SK-N-SH (cell line): ENCODE data around the gene PSMB1. TPM values are rescaled to one million over a fixed set of nuclear protein-coding genes. Genes with fewer than 3 reads are reported as not detected.

Source experiments
- CTCF ChIA-PET: fragments of 300-600, 350-600 bp; formaldehyde crosslinking; extraction: SDS; loops from one replicate; lab custom pipeline; 2021; lab: Yijun Ruan, JAX
- POLR2A ChIA-PET: fragments of 350-600 bp; sonication (Branson Sonifier 250); formaldehyde crosslinking; extraction: SDS; loops from one replicate; lab custom pipeline; 2020; ENCODE audit warnings: antibody characterized with exemption, inconsistent platforms; lab: Yijun Ruan, JAX
- DNase-seq: peaks from one replicate; pipeline ENCODE4 v3.0.0; 2012
- H2AFZ ChIP-seq: fragments of 200-600 bp; sonication (generic); 2 replicates; pipeline ENCODE4 v1.8.1; 2016; ENCODE audit warnings: antibody characterized with exemption, mild to moderate bottlenecking, low read depth
- H3F3A ChIP-seq: fragments of 200-600 bp; sonication (generic); replicated peaks from 2 replicates; pipeline ENCODE3; 2016; ENCODE audit warnings: antibody characterized with exemption, mild to moderate bottlenecking; ENCODE audit not compliant: insufficient read depth
- H3K27ac ChIP-seq, 2 experiments: fragments of 200-500 bp in 1 of 2; fragments of 200-600 bp in 1 of 2; sonication (Bioruptor generic) in 1 of 2; sonication (generic), shearing (Covaris generic) in 1 of 2; 2 replicates each; pipeline versions ENCODE4 v1.5.1 to v1.6.1; 2014 to 2016; ENCODE audit warnings: low read depth in 2 of 2, inconsistent platforms in 1 of 2, low read length in 1 of 2, mild to moderate bottlenecking in 1 of 2, mixed read lengths in 1 of 2
- H3K27me3 ChIP-seq: fragments of 200-600 bp; sonication (generic), shearing (Covaris generic); 2 replicates; pipeline ENCODE4 v1.6.1; 2016; ENCODE audit warnings: mixed run types; ENCODE audit not compliant: insufficient read depth
- H3K36me3 ChIP-seq, 2 experiments: fragments of 200-500 bp in 1 of 2; fragments of 200-600 bp in 1 of 2; sonication (Bioruptor generic) in 1 of 2; sonication (generic) in 1 of 2; replicated peaks in 1 of 2; 2 replicates each; pipeline versions ENCODE3 to v1.5.1; 2014 to 2016; ENCODE audit warnings: low read length in 1 of 2, mild to moderate bottlenecking in 1 of 2; ENCODE audit not compliant: insufficient read depth in 2 of 2, control insufficient read depth in 1 of 2
- H3K4me1 ChIP-seq, 2 experiments: fragments of 200-500 bp in 1 of 2; fragments of 200-600 bp in 1 of 2; sonication (Bioruptor generic) in 1 of 2; sonication (generic), shearing (Covaris generic) in 1 of 2; 2 replicates each; pipeline versions ENCODE4 v1.5.1 to v1.6.1; 2014 to 2016; ENCODE audit warnings: low read depth in 1 of 2, low read length in 1 of 2, mixed run types in 1 of 2; ENCODE audit not compliant: insufficient read depth in 2 of 2, control insufficient read depth in 1 of 2
- H3K4me2 ChIP-seq: fragments of 200-600 bp; sonication (generic), shearing (Covaris generic); 2 replicates; pipeline ENCODE4 v1.6.1; 2017; ENCODE audit warnings: mixed run types
- H3K4me3 ChIP-seq, 2 experiments: fragments of 200-500 bp in 1 of 2; fragments of 200-600 bp in 1 of 2; sonication (Bioruptor generic) in 1 of 2; sonication (generic), shearing (Covaris generic) in 1 of 2; 2 replicates each; pipeline versions ENCODE4 v1.5.1 to v1.8.1; 2014 to 2016; ENCODE audit warnings: low read depth in 2 of 2, inconsistent platforms in 1 of 2, low read length in 1 of 2, mild to moderate bottlenecking in 1 of 2, mixed read lengths in 1 of 2, moderate library complexity in 1 of 2
- H3K79me2 ChIP-seq: fragments of 200-600 bp; sonication (generic); 2 replicates; pipeline ENCODE4 v1.8.1; 2017; ENCODE audit warnings: mild to moderate bottlenecking; ENCODE audit not compliant: insufficient read depth
- H3K9ac ChIP-seq: fragments of 200-600 bp; sonication (generic); 2 replicates; pipeline ENCODE4 v1.6.1; 2017; ENCODE audit warnings: mixed run types
- H3K9me2 ChIP-seq: fragments of 200-600 bp; sonication (generic); 2 replicates; pipeline ENCODE4 v1.6.1; 2017; ENCODE audit warnings: mixed run types
- H3K9me3 ChIP-seq: fragments of 200-600 bp; sonication (generic); 2 replicates; pipeline ENCODE4 v1.6.1; 2017; ENCODE audit warnings: mixed run types, mild to moderate bottlenecking, moderate library complexity
- H4K20me1 ChIP-seq: fragments of 200-600 bp; sonication (generic); 2 replicates; pipeline ENCODE4 v1.6.1; 2017; ENCODE audit warnings: mild to moderate bottlenecking, mixed run types; ENCODE audit not compliant: insufficient read depth
- FOSL2 ChIP-seq: IDR thresholded peaks from 2 replicates; pipeline ENCODE4 v1.4.0; 2012; ENCODE audit warnings: low read depth, mild to moderate bottlenecking, moderate library complexity, borderline replicate concordance
- GABPA ChIP-seq: IDR thresholded peaks from 2 replicates; pipeline ENCODE4 v1.4.0; 2012; ENCODE audit warnings: low read depth, mild to moderate bottlenecking
- GATA2 ChIP-seq: sonication (generic); formaldehyde crosslinking; IDR thresholded peaks from 2 replicates; pipeline ENCODE4 v1.5.0; 2020; ENCODE audit warnings: mild to moderate bottlenecking, missing genetic modification reagents
- JUND ChIP-seq: IDR thresholded peaks from 2 replicates; pipeline ENCODE4 v1.4.0; 2012
- MXI1 ChIP-seq: IDR thresholded peaks from 2 replicates; pipeline ENCODE4 v1.6.1; 2012; ENCODE audit warnings: mild to moderate bottlenecking, low read depth, low read length, improper control_type of control experiment
- NRF1 ChIP-seq: IDR thresholded peaks from 2 replicates; pipeline ENCODE4 v1.6.1; 2012; ENCODE audit warnings: low read depth, mild to moderate bottlenecking, low read length
- POLR2AphosphoS5 ChIP-seq: IDR thresholded peaks from 2 replicates; pipeline ENCODE4 v1.6.1; 2012; ENCODE audit warnings: low read depth, low read length
- RFX5 ChIP-seq: IDR thresholded peaks from 2 replicates; pipeline ENCODE4 v1.6.1; 2012; ENCODE audit warnings: mild to moderate bottlenecking, improper control_type of control experiment, low read length
- RXRA ChIP-seq: IDR thresholded peaks from 2 replicates; pipeline ENCODE4 v1.4.0; 2012; ENCODE audit warnings: low read depth, mild to moderate bottlenecking, borderline replicate concordance
- TAF1 ChIP-seq: IDR thresholded peaks from 2 replicates; pipeline ENCODE4 v1.6.1; 2012; ENCODE audit warnings: low read depth, mild to moderate bottlenecking, low read length, moderate library complexity, borderline replicate concordance
- TEAD4 ChIP-seq: IDR thresholded peaks from 2 replicates; pipeline ENCODE4 v1.4.0; 2012; ENCODE audit warnings: mild to moderate bottlenecking, borderline replicate concordance; ENCODE audit not compliant: insufficient read depth
- WGBS: methylation state at CpG from one replicate; pipeline ENCODE4 v1.1.6; 2017; ENCODE audit warnings: low lambda C conversion rate; 5-methylcytosine and 5-hydroxymethylcytosine counted together
- polyA plus RNA-seq, 3 experiments: library from polyadenylated mRNA; depleted of rRNA; stranded (reverse); fragments of >200 nt; gene quantifications; 2 replicates each; pipeline ENCODE4 v1.2.3, GENCODE V29; 2012
- TF ChIP-seq, protein P1 (sequence below): IDR thresholded peaks from 2 replicates; pipeline ENCODE4 v1.4.0; 2012; ENCODE audit warnings: low read depth, borderline replicate concordance
- TF ChIP-seq, protein P2 (sequence below): fragments of 150-350 bp; IDR thresholded peaks from 2 replicates; pipeline ENCODE4 v1.6.1; 2016; ENCODE audit warnings: mild to moderate bottlenecking, low read depth, low read length
- TF ChIP-seq, protein P3 (sequence below): IDR thresholded peaks from 2 replicates; pipeline ENCODE4; 2012
- TF ChIP-seq, protein P4 (sequence below): fragments of 150-350 bp; IDR thresholded peaks from 2 replicates; pipeline ENCODE4 v1.6.1; 2017; ENCODE audit warnings: antibody characterized with exemption, low read length, low read depth, borderline replicate concordance
- TF ChIP-seq, protein P5 (sequence below): fragments of 200-600 bp; sonication (generic); IDR thresholded peaks from 2 replicates; pipeline ENCODE4 v1.6.1; 2017; ENCODE audit warnings: antibody characterized with exemption, mild to moderate bottlenecking, moderate library complexity
- TF ChIP-seq, protein P6 (sequence below): IDR thresholded peaks from 2 replicates; pipeline ENCODE4 v1.4.0; 2012; ENCODE audit warnings: low read depth

Gene PSMB1
- polyA plus RNA-seq, 1 of the 3 experiments (the other 2 are of a cell fraction): 588 TPM

DNA sequence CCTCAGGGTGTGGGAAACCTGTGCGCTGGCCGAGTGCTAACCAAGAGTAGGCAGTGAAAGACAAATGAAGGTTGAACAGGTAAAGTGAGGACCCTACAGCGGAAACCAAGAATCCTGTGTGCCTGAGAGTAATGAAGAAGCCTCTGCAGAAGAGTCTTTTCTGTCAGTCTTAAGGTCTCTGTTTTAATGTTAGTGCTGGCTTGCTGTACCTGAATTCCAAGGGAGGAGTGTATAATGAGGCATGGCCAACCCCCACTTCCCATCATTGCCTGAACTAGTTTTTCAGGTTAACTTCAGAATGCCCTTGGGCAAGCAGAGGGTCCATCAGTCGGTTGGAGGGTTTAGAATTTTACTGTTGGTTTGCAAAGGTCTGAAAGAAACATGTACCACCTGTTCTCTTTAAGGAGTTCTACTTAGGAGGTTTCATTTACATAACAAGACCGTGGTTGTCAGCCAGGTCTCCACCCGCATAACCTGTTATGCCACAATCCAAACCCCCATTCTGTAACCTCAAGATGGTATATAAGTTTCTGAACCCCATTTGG, 31.9 kb upstream of the PSMB1 start:
- Histone ChIP-seq H2AFZ (peak overlapping the region; percentile 87), H3K4me3 (peak overlapping the region; percentile 79 to 97), H3K36me3 (peaks cover 26 to 33% of the 10 kb centered on the region in 2 experiments), H3K27ac (peak overlapping the region; percentile 45 to 82; a peak in 3 of 4 replicates), H3K9me2 (no peaks in the 10 kb centered on the region), H3K27me3 (no peaks in the 10 kb centered on the region), H3K9ac (peak overlapping the region; percentile 71), H3K4me1 (peaks cover 0 to 13% of the 10 kb centered on the region in 2 experiments; a peak in 2 of 4 replicates), H3K4me2 (peak overlapping the region; percentile 89), H3F3A (peaks cover 8% of the 10 kb centered on the region), H4K20me1 (no peaks in the 10 kb centered on the region), H3K79me2 (peaks cover 34% of the 10 kb centered on the region), H3K9me3 (no peaks in the 10 kb centered on the region)
- ChIA-PET POLR2A (interaction anchor here (1.4 to 1.7 kb wide), 3 partner anchors 18 to 31 kb away, joined by 3 to 10 read pairs (median 5); partner anchors contain the start of gene TBP), CTCF (interaction anchor here (0.6 to 1.2 kb wide), 3 partner anchors 55 to 1563 kb away, joined by 3 read pairs; no protein-coding TSS in a partner anchor)
- no peak for DNase-seq
- TF ChIP-seq MXI1 (no peak), TAF1 (no peak), TEAD4 (no peak), POLR2AphosphoS5 (no peak), JUND (no peak)
- TF ChIP-seq, protein P1, sequence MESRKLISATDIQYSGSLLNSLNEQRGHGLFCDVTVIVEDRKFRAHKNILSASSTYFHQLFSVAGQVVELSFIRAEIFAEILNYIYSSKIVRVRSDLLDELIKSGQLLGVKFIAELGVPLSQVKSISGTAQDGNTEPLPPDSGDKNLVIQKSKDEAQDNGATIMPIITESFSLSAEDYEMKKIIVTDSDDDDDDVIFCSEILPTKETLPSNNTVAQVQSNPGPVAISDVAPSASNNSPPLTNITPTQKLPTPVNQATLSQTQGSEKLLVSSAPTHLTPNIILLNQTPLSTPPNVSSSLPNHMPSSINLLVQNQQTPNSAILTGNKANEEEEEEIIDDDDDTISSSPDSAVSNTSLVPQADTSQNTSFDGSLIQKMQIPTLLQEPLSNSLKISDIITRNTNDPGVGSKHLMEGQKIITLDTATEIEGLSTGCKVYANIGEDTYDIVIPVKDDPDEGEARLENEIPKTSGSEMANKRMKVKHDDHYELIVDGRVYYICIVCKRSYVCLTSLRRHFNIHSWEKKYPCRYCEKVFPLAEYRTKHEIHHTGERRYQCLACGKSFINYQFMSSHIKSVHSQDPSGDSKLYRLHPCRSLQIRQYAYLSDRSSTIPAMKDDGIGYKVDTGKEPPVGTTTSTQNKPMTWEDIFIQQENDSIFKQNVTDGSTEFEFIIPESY: no peak
- TF ChIP-seq, protein P2, sequence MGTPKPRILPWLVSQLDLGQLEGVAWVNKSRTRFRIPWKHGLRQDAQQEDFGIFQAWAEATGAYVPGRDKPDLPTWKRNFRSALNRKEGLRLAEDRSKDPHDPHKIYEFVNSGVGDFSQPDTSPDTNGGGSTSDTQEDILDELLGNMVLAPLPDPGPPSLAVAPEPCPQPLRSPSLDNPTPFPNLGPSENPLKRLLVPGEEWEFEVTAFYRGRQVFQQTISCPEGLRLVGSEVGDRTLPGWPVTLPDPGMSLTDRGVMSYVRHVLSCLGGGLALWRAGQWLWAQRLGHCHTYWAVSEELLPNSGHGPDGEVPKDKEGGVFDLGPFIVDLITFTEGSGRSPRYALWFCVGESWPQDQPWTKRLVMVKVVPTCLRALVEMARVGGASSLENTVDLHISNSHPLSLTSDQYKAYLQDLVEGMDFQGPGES: no peak
- TF ChIP-seq, protein P3, sequence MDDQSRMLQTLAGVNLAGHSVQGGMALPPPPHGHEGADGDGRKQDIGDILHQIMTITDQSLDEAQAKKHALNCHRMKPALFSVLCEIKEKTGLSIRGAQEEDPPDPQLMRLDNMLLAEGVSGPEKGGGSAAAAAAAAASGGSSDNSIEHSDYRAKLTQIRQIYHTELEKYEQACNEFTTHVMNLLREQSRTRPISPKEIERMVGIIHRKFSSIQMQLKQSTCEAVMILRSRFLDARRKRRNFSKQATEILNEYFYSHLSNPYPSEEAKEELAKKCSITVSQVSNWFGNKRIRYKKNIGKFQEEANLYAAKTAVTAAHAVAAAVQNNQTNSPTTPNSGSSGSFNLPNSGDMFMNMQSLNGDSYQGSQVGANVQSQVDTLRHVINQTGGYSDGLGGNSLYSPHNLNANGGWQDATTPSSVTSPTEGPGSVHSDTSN: no peak
- 12% methylated on average over 5 of the region's 6 CpGs for WGBS

DNA sequence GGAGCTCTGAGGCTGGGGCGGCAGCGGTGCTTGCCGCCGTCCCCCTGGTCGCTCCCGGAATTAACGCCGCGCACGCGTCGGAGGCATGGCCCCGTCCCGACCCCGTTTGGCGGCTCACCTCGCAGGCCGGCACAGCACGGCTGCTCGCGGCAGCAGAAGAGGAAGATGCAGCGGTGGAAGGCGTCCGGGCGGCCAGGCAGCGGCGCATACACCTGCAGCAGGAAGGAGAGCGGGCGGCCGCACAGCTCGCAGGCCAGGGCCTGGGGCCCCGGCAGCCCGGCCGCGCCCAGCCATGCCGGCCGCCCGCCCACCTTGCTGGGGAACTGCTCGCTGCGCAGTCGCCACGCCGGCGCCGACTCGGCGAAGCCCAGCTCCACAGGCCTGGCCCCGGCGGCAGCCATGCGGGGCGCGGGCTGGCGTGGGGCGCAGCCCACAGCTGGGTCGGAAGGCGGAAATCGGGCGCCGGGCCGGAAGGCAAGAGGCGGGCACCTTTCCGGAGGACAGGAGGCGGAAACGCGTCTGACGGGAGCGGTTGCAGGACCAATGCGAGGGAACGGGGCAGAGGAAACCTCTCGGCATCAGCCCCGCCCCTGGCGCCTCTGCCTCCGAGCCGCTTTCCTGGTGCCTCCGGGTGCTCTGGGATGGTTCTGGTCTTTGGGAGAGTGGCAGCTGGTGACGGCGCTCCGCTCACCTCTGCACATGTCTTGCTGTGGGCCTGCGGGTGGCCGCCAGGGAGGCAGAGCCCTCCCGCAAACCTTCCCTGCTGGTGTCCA, 31.3 kb upstream of the PSMB1 start, which contains the start of gene PDCD2:
TSS of gene PDCD2 (minus strand) at position 457 of the 773 bp plus-strand sequence. CDS start at position 401, 56 bp downstream.
- Histone ChIP-seq H3K79me2 (peaks cover 34% of the 10 kb centered on the region), H3K36me3 (peaks cover 32 to 40% of the 10 kb centered on the region in 2 experiments), H3K4me3 (peak within 1 kb of the TSS; percentile 79 to 97), H3K9me2 (no peaks in the 10 kb centered on the region), H2AFZ (peak within 1 kb of the TSS; percentile 87), H3K9ac (peak within 1 kb of the TSS; percentile 71), H4K20me1 (no peaks in the 10 kb centered on the region), H3K27ac (peak within 1 kb of the TSS; percentile 54 to 89; a peak in 3 of 4 replicates), H3K4me2 (peak within 1 kb of the TSS; percentile 89), H3K27me3 (no peaks in the 10 kb centered on the region), H3F3A (peaks cover 8% of the 10 kb centered on the region), H3K4me1 (peaks cover 0 to 13% of the 10 kb centered on the region in 2 experiments; a peak in 2 of 4 replicates), H3K9me3 (no peaks in the 10 kb centered on the region)
- ChIA-PET POLR2A (interaction anchor here (0.8 to 1.7 kb wide), 4 partner anchors 19 to 32 kb away, joined by 3 to 10 read pairs (median 4); partner anchors contain the start of gene TBP), CTCF (interaction anchor here (1.1 to 1.2 kb wide), 2 partner anchors 10 to 794 kb away, joined by 3 to 4 read pairs; no protein-coding TSS in a partner anchor)
- WGBS: 0% methylated on average over 5 of the region's 81 CpGs
- peak; percentile 96 for DNase-seq
- no peak for TF ChIP-seq GATA2 (CRISPR knock-in tag)
- peak; percentile 86 for TF ChIP-seq POLR2AphosphoS5
- TF ChIP-seq RXRA: no peak
- peak; percentile 87 for TF ChIP-seq TAF1
- no peak for TF ChIP-seq FOSL2
- peak; percentile 94 for TF ChIP-seq GABPA
- peak; percentile 23; the same call in 1 of the 2 replicates for TF ChIP-seq NRF1
- TF ChIP-seq, protein P4, sequence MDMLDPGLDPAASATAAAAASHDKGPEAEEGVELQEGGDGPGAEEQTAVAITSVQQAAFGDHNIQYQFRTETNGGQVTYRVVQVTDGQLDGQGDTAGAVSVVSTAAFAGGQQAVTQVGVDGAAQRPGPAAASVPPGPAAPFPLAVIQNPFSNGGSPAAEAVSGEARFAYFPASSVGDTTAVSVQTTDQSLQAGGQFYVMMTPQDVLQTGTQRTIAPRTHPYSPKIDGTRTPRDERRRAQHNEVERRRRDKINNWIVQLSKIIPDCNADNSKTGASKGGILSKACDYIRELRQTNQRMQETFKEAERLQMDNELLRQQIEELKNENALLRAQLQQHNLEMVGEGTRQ: no peak
- TF ChIP-seq, protein P5, sequence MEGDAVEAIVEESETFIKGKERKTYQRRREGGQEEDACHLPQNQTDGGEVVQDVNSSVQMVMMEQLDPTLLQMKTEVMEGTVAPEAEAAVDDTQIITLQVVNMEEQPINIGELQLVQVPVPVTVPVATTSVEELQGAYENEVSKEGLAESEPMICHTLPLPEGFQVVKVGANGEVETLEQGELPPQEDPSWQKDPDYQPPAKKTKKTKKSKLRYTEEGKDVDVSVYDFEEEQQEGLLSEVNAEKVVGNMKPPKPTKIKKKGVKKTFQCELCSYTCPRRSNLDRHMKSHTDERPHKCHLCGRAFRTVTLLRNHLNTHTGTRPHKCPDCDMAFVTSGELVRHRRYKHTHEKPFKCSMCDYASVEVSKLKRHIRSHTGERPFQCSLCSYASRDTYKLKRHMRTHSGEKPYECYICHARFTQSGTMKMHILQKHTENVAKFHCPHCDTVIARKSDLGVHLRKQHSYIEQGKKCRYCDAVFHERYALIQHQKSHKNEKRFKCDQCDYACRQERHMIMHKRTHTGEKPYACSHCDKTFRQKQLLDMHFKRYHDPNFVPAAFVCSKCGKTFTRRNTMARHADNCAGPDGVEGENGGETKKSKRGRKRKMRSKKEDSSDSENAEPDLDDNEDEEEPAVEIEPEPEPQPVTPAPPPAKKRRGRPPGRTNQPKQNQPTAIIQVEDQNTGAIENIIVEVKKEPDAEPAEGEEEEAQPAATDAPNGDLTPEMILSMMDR: no peak
- TF ChIP-seq RFX5: peak; percentile 29; the same call in 1 of the 2 replicates
- TF ChIP-seq, protein P6, sequence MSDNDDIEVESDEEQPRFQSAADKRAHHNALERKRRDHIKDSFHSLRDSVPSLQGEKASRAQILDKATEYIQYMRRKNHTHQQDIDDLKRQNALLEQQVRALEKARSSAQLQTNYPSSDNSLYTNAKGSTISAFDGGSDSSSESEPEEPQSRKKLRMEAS: peak; percentile 64; the same call in 1 of the 2 replicates
